B cell (primary cell): ENCODE measurements around the gene VRK2.
"Not testable (repeated sequence)": the region's sequence is repeated elsewhere in the genome, so short reads cannot be mapped to it uniquely, and the experiment has no call there.

Source experiments
- EZH2 ChIP-seq: IDR thresholded peaks from 2 replicates; pipeline ENCODE4 v1.6.1; 2012; ENCODE audit warnings: borderline replicate concordance, low read depth, mild to moderate bottlenecking, moderate library complexity, low read length; ENCODE audit not compliant: insufficient read depth, poor library complexity, severe bottlenecking
- TF ChIP-seq, protein P1 (sequence below): fragments of 200-600 bp; IDR thresholded peaks from one replicate; pipeline ENCODE4 v1.8.0; 2022; ENCODE audit warnings: antibody characterized with exemption, mild to moderate bottlenecking

DNA sequence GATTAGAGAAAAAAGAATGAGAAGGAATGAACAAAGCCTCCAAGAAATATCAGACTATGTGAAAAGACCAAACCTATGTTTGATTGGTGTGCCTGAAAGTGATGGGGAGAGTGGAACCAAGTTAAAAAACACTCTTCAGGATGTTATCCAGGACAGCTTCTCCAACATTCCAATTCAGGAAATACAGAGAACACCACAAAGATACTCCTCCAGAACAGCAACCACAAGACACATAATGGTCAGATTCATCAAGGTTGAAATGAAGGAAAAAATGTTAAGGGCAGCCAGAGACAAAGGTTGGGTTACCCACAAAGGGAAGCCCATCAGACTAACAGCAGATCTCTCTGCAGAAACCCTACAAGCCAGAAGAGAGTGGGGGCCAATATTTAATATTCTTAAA, 123.2 kb downstream of the VRK2 start:
- TF ChIP-seq, protein P1, sequence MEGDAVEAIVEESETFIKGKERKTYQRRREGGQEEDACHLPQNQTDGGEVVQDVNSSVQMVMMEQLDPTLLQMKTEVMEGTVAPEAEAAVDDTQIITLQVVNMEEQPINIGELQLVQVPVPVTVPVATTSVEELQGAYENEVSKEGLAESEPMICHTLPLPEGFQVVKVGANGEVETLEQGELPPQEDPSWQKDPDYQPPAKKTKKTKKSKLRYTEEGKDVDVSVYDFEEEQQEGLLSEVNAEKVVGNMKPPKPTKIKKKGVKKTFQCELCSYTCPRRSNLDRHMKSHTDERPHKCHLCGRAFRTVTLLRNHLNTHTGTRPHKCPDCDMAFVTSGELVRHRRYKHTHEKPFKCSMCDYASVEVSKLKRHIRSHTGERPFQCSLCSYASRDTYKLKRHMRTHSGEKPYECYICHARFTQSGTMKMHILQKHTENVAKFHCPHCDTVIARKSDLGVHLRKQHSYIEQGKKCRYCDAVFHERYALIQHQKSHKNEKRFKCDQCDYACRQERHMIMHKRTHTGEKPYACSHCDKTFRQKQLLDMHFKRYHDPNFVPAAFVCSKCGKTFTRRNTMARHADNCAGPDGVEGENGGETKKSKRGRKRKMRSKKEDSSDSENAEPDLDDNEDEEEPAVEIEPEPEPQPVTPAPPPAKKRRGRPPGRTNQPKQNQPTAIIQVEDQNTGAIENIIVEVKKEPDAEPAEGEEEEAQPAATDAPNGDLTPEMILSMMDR: not testable (repeated sequence)
- not testable (repeated sequence) for TF ChIP-seq EZH2
